BLaER1 treated with 17β-estradiol and CSF1 and Interleukin-3, amounts not matched to agents 10 nM and 100 nM (cell line): ENCODE data around the gene FAM241A.

ENCODE experiments used
- H3K27ac ChIP-seq, 11 experiments: shearing (Covaris generic); formaldehyde crosslinking; 2 replicates each; pipeline ENCODE4 v1.8.1; 2022
- H3K27me3 ChIP-seq, 11 experiments: shearing (Covaris generic); formaldehyde crosslinking; 2 replicates each; pipeline ENCODE4 v1.8.1; 2022
- H3K36me3 ChIP-seq, 11 experiments: shearing (Covaris generic); formaldehyde crosslinking; 2 replicates each; pipeline ENCODE4 v1.8.1; 2022
- H3K4me1 ChIP-seq, 10 experiments: shearing (Covaris generic); formaldehyde crosslinking; 2 replicates each; pipeline ENCODE4 v1.8.1; 2022
- H3K4me2 ChIP-seq, 11 experiments: shearing (Covaris generic); formaldehyde crosslinking; 2 replicates each; pipeline ENCODE4 v1.8.1; 2022
- H3K4me3 ChIP-seq, 10 experiments: shearing (Covaris generic); formaldehyde crosslinking; 2 replicates each; pipeline ENCODE4 v1.8.1; 2022
- H3K9ac ChIP-seq, 11 experiments: shearing (Covaris generic); formaldehyde crosslinking; 2 replicates each; pipeline ENCODE4 v1.8.1; 2022
- H3K9me3 ChIP-seq, 11 experiments: shearing (Covaris generic); formaldehyde crosslinking; replicated peaks in 1 of 11; 2 replicates each; pipeline ENCODE4 v1.8.1; 2022
- H4K20me1 ChIP-seq, 11 experiments: shearing (Covaris generic); formaldehyde crosslinking; 2 replicates each; pipeline ENCODE4 v1.8.1; 2022
- Cebpa-rat ChIP-seq, 11 experiments: shearing (Covaris generic); IDR thresholded peaks; 2 replicates each; pipeline ENCODE4 v1.8.1; 2022

Gene FAM241A

GRCh38 chr4:112144546-112145325, 518 bp upstream of the FAM241A start:
- Histone ChIP-seq H3K4me1 (peaks cover 56 to 76% (median 62%) of the 10 kb centered on the region in 10 experiments), H3K9ac (peak overlapping the region in 1 of 11 experiments; percentile 91; a peak in 2 of 22 replicates), H3K4me3 (peak overlapping the region; percentile 84 to 100 (median 90); a peak in 13 of 20 replicates), H3K36me3 (peaks cover 0 to 4% (median 0%) of the 10 kb centered on the region in 11 experiments; a peak in 1 of 22 replicates), H3K27ac (peak overlapping the region in 2 of 11 experiments; percentile 13 to 37; a peak in 1 of 22 replicates), H3K9me3 (no peaks in the 10 kb centered on the region), H4K20me1 (peaks cover 0 to 16% (median 4%) of the 10 kb centered on the region in 11 experiments; a peak in 8 of 22 replicates), H3K4me2 (peak overlapping the region in 6 of 11 experiments; percentile 14 to 80 (median 34); a peak in 8 of 22 replicates), H3K27me3 (no peaks in the 10 kb centered on the region)
- TF ChIP-seq Cebpa-rat (IDR thresholded peaks at IDR 0.05) = no peak

GRCh38 chr4:112145790-112146501, 692 bp downstream of the FAM241A start:
- H3K9me3 ChIP-seq = no peaks in the 10 kb centered on the region
- peak overlapping the region; percentile 67 to 92 (median 85) for H3K27ac ChIP-seq
- TF ChIP-seq Cebpa-rat (IDR thresholded peaks at IDR 0.05) = peak in 8 of 11 experiments; percentile 38 to 75 (median 59); a peak in 10 of 22 replicates

GRCh38 chr4:112146502-112146813, 1.2 kb downstream of the FAM241A start:
- Histone ChIP-seq H3K27ac (peak overlapping the region in 10 of 11 experiments; percentile 79 to 92 (median 85); a peak in 20 of 22 replicates), H3K9ac (peak overlapping the region; percentile 82 to 94 (median 88)), H3K4me1 (peaks cover 41 to 59% (median 44%) of the 10 kb centered on the region in 10 experiments), H4K20me1 (peaks cover 0 to 24% (median 11%) of the 10 kb centered on the region in 11 experiments; a peak in 8 of 22 replicates), H3K4me3 (peak overlapping the region; percentile 84 to 100 (median 90)), H3K36me3 (peaks cover 0 to 15% (median 8%) of the 10 kb centered on the region in 11 experiments; a peak in 4 of 22 replicates), H3K9me3 (no peaks in the 10 kb centered on the region), H3K4me2 (peak overlapping the region; percentile 75 to 93 (median 85)), H3K27me3 (no peaks in the 10 kb centered on the region)
- TF ChIP-seq Cebpa-rat (IDR thresholded peaks at IDR 0.05) = no peak

More at GRCh38 chr4:112145790-112146501, 692 bp downstream of the FAM241A start:
- Histone ChIP-seq H3K4me1 (peaks cover 46 to 64% (median 50%) of the 10 kb centered on the region in 10 experiments), H3K27me3 (no peaks in the 10 kb centered on the region), H3K4me2 (peak overlapping the region; percentile 75 to 93 (median 85)), H3K4me3 (peak overlapping the region; percentile 84 to 100 (median 90)), H3K36me3 (peaks cover 0 to 10% (median 4%) of the 10 kb centered on the region in 11 experiments; a peak in 3 of 22 replicates), H4K20me1 (peaks cover 0 to 19% (median 8%) of the 10 kb centered on the region in 11 experiments; a peak in 8 of 22 replicates), H3K9ac (peak overlapping the region; percentile 82 to 94 (median 88))

- Histone ChIP-seq H3K4me3 (peak overlapping the region; percentile 84 to 100 (median 90); a peak in 19 of 20 replicates), H3K27ac (peak overlapping the region in 9 of 11 experiments; percentile 7 to 87 (median 39); a peak in 15 of 22 replicates), H3K9ac (peak overlapping the region; percentile 40 to 94 (median 88); a peak in 21 of 22 replicates), H3K9me3 (no peaks in the 10 kb centered on the region), H3K27me3 (no peaks in the 10 kb centered on the region), H3K4me2 (peak overlapping the region; percentile 75 to 93 (median 85)), H4K20me1 (peaks cover 0 to 35% (median 13%) of the 10 kb centered on the region in 11 experiments; a peak in 8 of 22 replicates), H3K4me1 (peaks cover 29 to 47% (median 32%) of the 10 kb centered on the region in 10 experiments), H3K36me3 (peaks cover 0 to 22% (median 8%) of the 10 kb centered on the region in 11 experiments; a peak in 4 of 22 replicates)
- TF ChIP-seq Cebpa-rat (IDR thresholded peaks at IDR 0.05) = no peak
Observed at GRCh38 chr4:112147697-112148096, 2.4 kb downstream of the FAM241A start.

- TF ChIP-seq Cebpa-rat (IDR thresholded peaks at IDR 0.05) = no peak
- H3K27me3 ChIP-seq = no peaks in the 10 kb centered on the region
Observed at GRCh38 chr4:112150920-112151319, 5.7 kb downstream of the FAM241A start.

GRCh38 chr4:112152521-112152920, 7.3 kb downstream of the FAM241A start:
- Histone ChIP-seq H3K4me2 (no peak overlapping the region), H3K4me3 (no peak overlapping the region), H3K27ac (no peak overlapping the region), H3K4me1 (peaks cover 12 to 46% (median 26%) of the 10 kb centered on the region in 10 experiments), H3K27me3 (no peaks in the 10 kb centered on the region), H3K9ac (no peak overlapping the region), H3K36me3 (peaks cover 0 to 39% (median 17%) of the 10 kb centered on the region in 11 experiments; a peak in 11 of 22 replicates), H4K20me1 (peaks cover 0 to 39% (median 10%) of the 10 kb centered on the region in 11 experiments; a peak in 8 of 22 replicates), H3K9me3 (peaks cover 0 to 2% (median 0%) of the 10 kb centered on the region in 11 experiments; a peak in 2 of 22 replicates)
- TF ChIP-seq Cebpa-rat (IDR thresholded peaks at IDR 0.05) = no peak

More at GRCh38 chr4:112150920-112151319, 5.7 kb downstream of the FAM241A start:
- Histone ChIP-seq H4K20me1 (peaks cover 0 to 39% (median 13%) of the 10 kb centered on the region in 11 experiments; a peak in 8 of 22 replicates), H3K36me3 (peaks cover 0 to 34% (median 16%) of the 10 kb centered on the region in 11 experiments; a peak in 11 of 22 replicates), H3K27ac (no peak overlapping the region), H3K9me3 (no peaks in the 10 kb centered on the region; a peak in 1 of 22 replicates), H3K9ac (no peak overlapping the region), H3K4me3 (no peak overlapping the region), H3K4me2 (no peak overlapping the region), H3K4me1 (peaks cover 21 to 44% (median 34%) of the 10 kb centered on the region in 10 experiments)

- Histone ChIP-seq H3K27me3 (no peaks in the 10 kb centered on the region), H3K27ac (no peak overlapping the region), H3K36me3 (peaks cover 0 to 47% (median 19%) of the 10 kb centered on the region in 11 experiments; a peak in 12 of 22 replicates), H3K4me1 (peaks cover 4 to 38% (median 18%) of the 10 kb centered on the region in 10 experiments), H3K9ac (no peak overlapping the region), H3K4me2 (peak overlapping the region in 9 of 11 experiments; percentile 3 to 33 (median 15); a peak in 8 of 22 replicates), H3K4me3 (no peak overlapping the region), H4K20me1 (peaks cover 0 to 34% (median 10%) of the 10 kb centered on the region in 11 experiments; a peak in 8 of 22 replicates), H3K9me3 (peaks cover 0 to 9% (median 2%) of the 10 kb centered on the region in 11 experiments; a peak in 9 of 22 replicates)
- TF ChIP-seq Cebpa-rat (IDR thresholded peaks at IDR 0.05) = no peak
Observed at GRCh38 chr4:112153211-112153791, 8.0 kb downstream of the FAM241A start.

- Histone ChIP-seq H3K36me3 (peaks cover 7 to 60% (median 31%) of the 10 kb centered on the region in 11 experiments; a peak in 20 of 22 replicates), H3K4me2 (peak overlapping the region in 2 of 11 experiments; percentile 30 to 63; a peak in 2 of 22 replicates), H3K27ac (no peak overlapping the region), H3K9ac (no peak overlapping the region), H3K27me3 (no peaks in the 10 kb centered on the region), H3K9me3 (peaks cover 15 to 37% (median 27%) of the 10 kb centered on the region in 11 experiments), H3K4me1 (peaks cover 0 to 32% (median 9%) of the 10 kb centered on the region in 10 experiments; a peak in 10 of 20 replicates), H3K4me3 (no peak overlapping the region), H4K20me1 (peaks cover 0 to 19% (median under 1%) of the 10 kb centered on the region in 11 experiments; a peak in 6 of 22 replicates)
- no peak for TF ChIP-seq Cebpa-rat (IDR thresholded peaks at IDR 0.05)
Observed at GRCh38 chr4:112156112-112156511, 10.9 kb downstream of the FAM241A start.
